Effector CD8-positive, alpha-beta T cell (primary cell): ENCODE results near the gene ALPL.

Source experiments
- DNase-seq: peaks from one replicate; lab custom pipeline; 2025; lab: John Stamatoyannopoulos, UW

ALPL gene

GRCh38 chr1:21618561-21619374 is 109.5 kb downstream of the ALPL start:
- DNase-seq: no peak

- DNase-seq: no peak
These were observed 110.2 kb downstream of the ALPL start for GRCh38 chr1:21619375-21619947.

GRCh38 chr1:21620011-21620410 is 110.8 kb downstream of the ALPL start:
- DNase-seq: no peak

DNA sequence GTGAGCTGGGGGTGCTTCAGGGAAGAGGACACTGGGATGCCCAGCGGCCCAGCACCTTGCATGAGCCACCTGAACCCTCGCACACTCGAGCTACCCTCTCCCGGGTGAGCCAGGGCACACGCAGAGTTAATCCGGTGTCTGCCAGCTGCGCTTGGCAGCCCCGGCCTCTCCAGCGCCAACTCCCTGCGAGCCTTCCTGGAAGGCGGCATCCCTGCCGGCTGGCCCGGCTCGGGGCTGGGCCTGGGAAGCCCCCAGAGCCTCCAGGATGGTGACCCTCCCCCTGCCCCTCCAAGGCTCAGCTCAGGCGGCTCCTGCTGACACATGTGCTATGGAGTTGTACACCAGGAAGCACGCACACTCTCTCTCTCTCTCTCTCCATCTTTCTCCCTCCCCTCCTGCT is 111.3 kb downstream of the ALPL start:
- DNase-seq: no peak

- DNase-seq: no peak
These were observed 111.8 kb downstream of the ALPL start for GRCh38 chr1:21621051-21621450.

GRCh38 chr1:21621761-21622436 is 112.7 kb downstream of the ALPL start:
- no peak for DNase-seq

- DNase-seq: peak; percentile 4
These were observed 113.5 kb downstream of the ALPL start for GRCh38 chr1:21622466-21623315.

- DNase-seq: no peak
These were observed 114.3 kb downstream of the ALPL start for GRCh38 chr1:21623410-21623961.

DNA sequence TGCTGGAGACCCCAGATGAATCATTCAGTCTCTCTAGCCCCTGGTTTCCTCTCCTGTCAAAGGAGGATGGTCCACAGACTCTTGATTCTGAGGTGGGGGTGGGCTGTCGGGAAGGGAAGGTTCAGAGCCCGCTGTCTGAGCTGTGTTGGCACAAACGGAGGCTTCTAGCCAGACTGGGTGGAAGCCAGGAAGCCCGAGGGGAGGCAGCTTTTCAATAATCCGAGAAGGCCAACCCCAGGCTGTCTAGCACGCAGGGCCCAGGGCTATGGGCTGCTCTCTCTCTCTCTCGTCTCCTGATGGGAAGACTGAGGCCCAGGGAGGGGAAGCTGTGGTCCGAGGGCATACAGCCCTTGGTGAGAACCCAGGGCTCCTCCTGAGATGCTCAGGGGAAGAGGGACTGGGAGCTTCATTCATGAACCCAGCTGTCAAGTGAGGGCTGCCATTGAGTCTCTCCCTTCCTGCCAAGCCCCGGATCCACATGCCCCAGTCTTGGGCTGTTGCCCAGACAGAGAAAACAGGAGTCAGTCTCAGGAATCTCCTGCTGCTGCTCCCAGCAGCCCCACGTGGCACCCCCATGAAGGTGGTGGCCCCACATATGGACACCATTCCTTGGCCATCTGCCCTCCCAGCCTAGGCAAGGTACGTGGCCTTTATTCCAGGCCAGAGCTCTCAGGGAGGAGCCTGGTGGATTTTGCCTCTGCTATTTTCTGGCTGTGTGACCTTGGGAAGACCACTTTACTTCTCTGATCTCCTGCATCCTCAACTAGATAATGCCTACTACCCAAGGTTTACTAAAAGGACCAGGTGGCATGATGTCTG is 115.6 kb downstream of the ALPL start:
- no peak for DNase-seq

- no peak for DNase-seq
These were observed 116.4 kb downstream of the ALPL start for GRCh38 chr1:21625390-21626190.

DNA sequence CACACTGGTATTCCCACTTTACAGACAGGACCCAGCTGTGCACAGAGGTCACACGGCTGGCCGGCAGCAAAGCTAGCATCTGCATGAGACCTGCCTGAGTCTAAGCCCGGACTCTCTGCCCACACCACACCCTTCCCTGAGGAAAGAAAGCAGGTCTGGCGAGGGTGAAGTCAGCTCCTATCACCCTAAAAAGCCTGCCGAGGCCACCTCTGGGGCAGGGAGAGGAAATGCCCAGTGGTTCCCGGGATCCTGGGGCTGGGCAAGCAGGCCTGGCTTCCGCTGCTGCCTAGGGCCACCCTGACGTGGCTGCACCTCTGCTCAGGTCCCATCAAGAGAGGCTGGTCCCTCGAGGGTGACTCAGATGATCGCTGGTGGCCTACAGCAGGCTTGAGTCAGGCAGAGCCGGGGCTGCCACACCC is 117.7 kb downstream of the ALPL start:
- no peak for DNase-seq
